ENCODE results near the gene TPRG1. TPM values are rescaled to one million over a fixed set of nuclear protein-coding genes. Genes with fewer than 3 reads are reported as not detected.

Gene TPRG1
- total RNA-seq, 1 donor from 2014 or later: 21.6 TPM

GRCh38 chr3:189204167-189204866 lies 32.5 kb downstream of the TPRG1 start:
- DNase-seq (ENCODE audit: extremely low spot score in 2 of 2): no peak
- intact Hi-C loops (cut with DNase I): no loop called here
- Histone ChIP-seq H3K36me3 (no peaks in the 10 kb centered on the region), H3K27me3 (no peaks in the 10 kb centered on the region), H3K4me3 (no peak overlapping the region), H3K9me3 (no peaks in the 10 kb centered on the region), H3K27ac (no peak overlapping the region), H3K4me1 (no peaks in the 10 kb centered on the region)
- no peak for TF ChIP-seq CTCF (IDR thresholded peaks at IDR 0.05)
- TF ChIP-seq POLR2AphosphoS5 (IDR thresholded peaks at IDR 0.05; ENCODE audit: insufficient read depth in 1 of 2, low read depth in 1 of 2): no peak
- TF ChIP-seq POLR2A (IDR thresholded peaks at IDR 0.05): no peak

- Histone ChIP-seq H3K36me3 (no peaks in the 10 kb centered on the region), H3K27me3 (no peaks in the 10 kb centered on the region), H3K4me1 (no peaks in the 10 kb centered on the region), H3K27ac (no peak overlapping the region), H3K9me3 (no peaks in the 10 kb centered on the region), H3K4me3 (no peak overlapping the region)
- intact Hi-C loops (cut with DNase I): no loop called here
- no peak for TF ChIP-seq POLR2AphosphoS5 (IDR thresholded peaks at IDR 0.05; ENCODE audit: insufficient read depth in 1 of 2, low read depth in 1 of 2)
- no peak for TF ChIP-seq CTCF (IDR thresholded peaks at IDR 0.05)
- TF ChIP-seq POLR2A (IDR thresholded peaks at IDR 0.05): no peak
- no peak for DNase-seq (ENCODE audit: extremely low spot score in 2 of 2)
Measured at GRCh38 chr3:189204937-189205336, 33.2 kb downstream of the TPRG1 start.

- no peaks in the 10 kb centered on the region for H3K27me3 ChIP-seq
Measured at GRCh38 chr3:189210251-189210770, 38.5 kb downstream of the TPRG1 start.

GRCh38 chr3:189212681-189213080 lies 40.9 kb downstream of the TPRG1 start:
- H3K4me1 ChIP-seq: no peaks in the 10 kb centered on the region
- intact Hi-C loops (cut with DNase I): no loop called here
- H3K9me3 ChIP-seq: no peaks in the 10 kb centered on the region
- H3K27me3 ChIP-seq: no peaks in the 10 kb centered on the region
- no peaks in the 10 kb centered on the region for H3K36me3 ChIP-seq
- no peak for DNase-seq (ENCODE audit: extremely low spot score in 2 of 2)
- H3K27ac ChIP-seq: no peak overlapping the region
- no peak overlapping the region for H3K4me3 ChIP-seq
- TF ChIP-seq CTCF (IDR thresholded peaks at IDR 0.05): no peak
- no peak for TF ChIP-seq POLR2A (IDR thresholded peaks at IDR 0.05)
- TF ChIP-seq POLR2AphosphoS5 (IDR thresholded peaks at IDR 0.05; ENCODE audit: insufficient read depth in 1 of 2, low read depth in 1 of 2): no peak

More at GRCh38 chr3:189210251-189210770, 38.5 kb downstream of the TPRG1 start:
- Histone ChIP-seq H3K9me3 (no peaks in the 10 kb centered on the region), H3K4me1 (no peaks in the 10 kb centered on the region), H3K36me3 (no peaks in the 10 kb centered on the region), H3K4me3 (no peak overlapping the region), H3K27ac (no peak overlapping the region)
- TF ChIP-seq POLR2AphosphoS5 (IDR thresholded peaks at IDR 0.05; ENCODE audit: insufficient read depth in 1 of 2, low read depth in 1 of 2) (no peak), POLR2A (IDR thresholded peaks at IDR 0.05) (no peak), CTCF (IDR thresholded peaks at IDR 0.05) (no peak)
- DNase-seq (ENCODE audit: extremely low spot score in 2 of 2): no peak
- intact Hi-C loops (cut with DNase I): no loop called here

- intact Hi-C loops (cut with DNase I): no loop called here
- Histone ChIP-seq H3K27ac (no peak overlapping the region), H3K36me3 (no peaks in the 10 kb centered on the region), H3K4me1 (no peaks in the 10 kb centered on the region), H3K27me3 (no peaks in the 10 kb centered on the region), H3K9me3 (no peaks in the 10 kb centered on the region), H3K4me3 (no peak overlapping the region)
- DNase-seq (ENCODE audit: extremely low spot score in 2 of 2): no peak
- TF ChIP-seq CTCF (IDR thresholded peaks at IDR 0.05) (no peak), POLR2AphosphoS5 (IDR thresholded peaks at IDR 0.05; ENCODE audit: insufficient read depth in 1 of 2, low read depth in 1 of 2) (no peak), POLR2A (IDR thresholded peaks at IDR 0.05) (no peak)
Measured at GRCh38 chr3:189214651-189215050, 42.9 kb downstream of the TPRG1 start.

Measured in vagina (tissue), 2 donors.